Cortex of kidney (tissue), 1 donor: Measurements from ENCODE around the gene KRTAP5-6.
"Not testable (repeated sequence)": the region's sequence is repeated elsewhere in the genome, so short reads cannot be mapped to it uniquely, and the experiment has no call there.

ENCODE experiments used
- DNase-seq: peaks from one replicate; lab custom pipeline; 2025; lab: John Stamatoyannopoulos, UW

Gene KRTAP5-6

DNA sequence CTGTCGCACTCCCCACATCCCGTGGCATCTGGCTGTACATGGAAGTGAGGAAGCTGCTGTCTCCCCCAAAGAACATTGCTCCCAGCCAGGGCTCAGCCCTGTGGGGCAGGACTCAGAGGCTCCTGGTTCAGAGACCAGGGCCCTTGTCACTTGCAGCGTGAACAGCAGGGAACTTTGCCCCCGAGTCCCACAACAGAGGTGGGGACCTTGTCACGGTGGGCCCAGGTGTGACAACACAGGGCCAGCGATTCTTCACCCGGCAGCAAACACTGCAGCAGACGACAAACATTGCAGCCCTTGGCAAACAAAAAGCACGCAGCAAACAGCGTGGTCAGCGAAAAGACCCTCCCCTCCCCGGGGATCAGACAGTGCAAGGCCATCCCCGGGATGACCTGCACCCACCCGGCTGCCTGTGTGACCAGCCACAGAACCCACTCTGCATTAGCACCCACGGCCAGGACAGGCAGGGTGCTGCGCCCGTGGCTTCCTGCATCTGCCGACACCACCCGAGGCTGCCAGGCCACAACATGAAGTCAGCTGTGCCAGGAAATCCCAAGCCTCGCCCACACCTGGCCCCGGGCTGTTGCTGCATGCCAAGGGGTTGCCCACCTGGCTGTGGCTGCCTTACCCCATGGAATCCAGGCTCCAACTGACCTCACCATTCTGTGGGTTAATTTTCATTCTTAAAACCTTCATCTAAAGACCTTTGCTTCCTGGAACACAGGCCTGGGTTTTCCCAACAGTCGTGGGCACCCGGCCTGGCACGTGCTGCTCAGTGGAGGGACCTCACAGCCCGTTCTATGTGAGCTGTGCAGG lies 35.3 kb upstream of the KRTAP5-6 start:
- DNase-seq = not testable (repeated sequence)

DNA sequence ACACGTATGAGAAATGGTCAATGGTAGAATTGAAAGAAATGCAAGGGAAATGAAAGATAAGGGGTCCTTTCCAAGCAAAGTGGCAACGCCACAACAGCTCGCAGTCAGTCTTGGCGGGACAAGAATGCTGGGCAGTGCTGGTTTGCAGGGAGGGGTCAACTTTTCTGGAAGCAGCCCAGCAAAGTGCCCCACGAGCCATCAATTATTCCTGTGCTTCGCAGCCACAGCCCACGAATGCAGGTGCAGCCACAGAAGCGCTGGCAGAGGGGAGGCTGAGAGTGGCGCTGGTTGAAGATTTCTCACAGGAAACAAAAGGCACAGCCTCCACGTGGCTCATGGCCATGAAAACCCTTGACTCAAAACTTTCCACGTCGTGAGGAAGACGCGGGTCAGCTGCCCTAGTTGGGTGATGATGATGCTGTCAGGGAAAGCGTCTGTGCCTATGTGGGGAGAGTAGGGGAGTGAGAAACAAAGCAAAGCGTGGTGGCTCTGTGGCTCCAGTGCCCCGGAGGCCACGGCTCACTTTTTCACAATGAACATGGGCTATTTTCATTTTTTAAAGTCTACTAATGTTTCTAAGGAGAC lies 34.2 kb upstream of the KRTAP5-6 start:
- not testable (repeated sequence) for DNase-seq

DNA sequence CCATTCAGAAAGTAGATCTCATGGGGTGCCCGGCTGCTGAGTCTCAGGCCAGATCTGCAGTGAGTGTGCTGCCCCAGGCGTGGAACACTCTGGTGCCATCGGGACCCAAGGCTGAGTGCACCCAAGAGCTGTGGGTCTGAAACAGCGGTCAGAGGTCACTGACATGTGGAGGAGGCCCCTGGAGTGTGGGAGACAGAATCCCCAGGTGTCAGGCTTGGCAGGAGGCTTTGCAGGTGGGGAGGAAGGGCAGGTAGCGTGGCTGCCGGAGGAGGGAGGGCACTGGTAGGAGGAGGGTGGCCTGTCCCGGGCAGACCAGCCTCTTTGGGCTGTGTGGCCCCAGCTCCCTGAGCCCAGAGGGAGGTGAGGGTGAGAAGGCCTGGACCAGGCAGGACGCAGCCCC lies 31.7 kb upstream of the KRTAP5-6 start:
- DNase-seq = no peak

DNA sequence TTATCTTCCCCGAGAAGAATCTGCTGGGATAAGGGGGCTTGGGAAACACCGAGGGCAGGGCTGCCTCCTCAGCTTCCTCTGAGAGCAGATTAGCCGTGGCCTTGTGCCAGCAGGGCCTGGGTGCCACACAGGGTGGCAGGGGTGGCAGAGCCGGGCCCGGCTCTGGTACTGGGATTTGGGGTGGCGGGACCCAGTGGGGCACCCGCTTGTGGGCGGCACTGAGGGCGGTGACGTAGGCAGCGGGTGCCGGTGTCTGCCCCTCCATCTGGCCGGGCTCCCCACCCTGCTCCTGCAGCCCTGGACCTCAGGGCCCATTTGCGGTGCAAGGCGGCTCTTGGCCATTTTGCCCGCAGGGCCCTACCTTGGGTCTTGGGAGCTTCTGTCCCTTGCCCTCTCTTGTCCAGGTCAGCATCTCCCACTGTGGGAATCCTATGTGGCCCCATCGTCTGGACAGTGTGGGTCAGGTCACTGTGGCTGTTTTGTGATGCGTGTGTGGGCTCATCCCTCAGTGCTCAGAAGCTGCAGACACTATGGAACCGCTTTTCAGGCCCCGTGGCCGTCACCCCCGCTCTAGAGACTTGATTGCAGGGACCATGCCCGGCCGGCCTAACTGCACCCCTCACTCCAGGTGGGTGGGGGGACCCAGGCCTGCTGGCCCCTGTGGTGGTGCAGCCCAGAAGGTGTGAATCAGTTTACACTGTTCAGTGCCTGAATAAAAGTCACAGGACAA lies 29.7 kb upstream of the KRTAP5-6 start:
- DNase-seq = no peak

DNA sequence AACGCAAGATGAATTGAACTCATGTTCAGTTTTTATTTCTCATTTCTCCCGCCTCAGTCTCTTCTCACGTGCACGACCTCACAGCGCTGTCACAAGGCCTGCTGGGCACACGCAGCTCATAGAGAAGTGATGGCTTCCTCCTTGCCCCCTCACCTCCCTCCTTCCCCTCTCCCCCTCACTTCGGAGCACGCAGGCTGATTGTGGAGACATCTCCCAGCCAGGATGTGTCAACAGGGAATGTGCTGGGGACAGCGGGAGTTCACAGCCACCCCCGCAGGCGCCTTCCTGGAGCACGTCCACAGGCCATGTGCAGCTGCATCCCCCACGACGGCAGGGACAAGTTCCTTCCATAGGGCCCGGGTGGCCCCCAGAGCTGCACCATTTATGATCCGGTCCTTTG lies 29.1 kb upstream of the KRTAP5-6 start:
- DNase-seq = no peak

DNA sequence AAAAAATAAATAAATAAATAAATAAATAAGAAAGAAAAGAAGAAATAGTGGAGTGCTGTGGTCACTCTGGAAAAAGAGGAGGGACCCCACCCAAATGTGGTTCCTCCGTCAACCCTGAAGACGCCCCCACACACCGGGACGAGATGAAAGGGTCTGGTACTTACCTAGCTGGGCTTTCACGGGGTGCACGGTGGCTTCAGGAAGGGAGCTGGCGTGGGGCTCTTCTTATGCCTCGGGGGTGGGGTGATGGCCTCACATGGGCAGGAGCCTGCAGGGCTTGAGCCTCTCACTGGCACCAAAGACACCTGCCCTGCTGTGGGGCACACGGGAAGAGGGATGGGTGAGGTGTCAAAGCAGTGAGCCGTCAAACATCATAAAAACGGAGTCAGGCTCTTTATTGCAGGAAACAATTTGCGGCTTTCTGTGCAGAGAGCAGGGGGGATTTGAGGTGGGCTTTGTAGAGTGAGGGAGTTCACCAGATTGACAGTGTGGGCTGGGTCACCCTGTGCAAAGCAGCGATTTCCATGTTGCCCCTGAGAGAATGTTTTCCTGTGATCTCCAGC lies 28.0 kb upstream of the KRTAP5-6 start:
- no peak for DNase-seq

DNA sequence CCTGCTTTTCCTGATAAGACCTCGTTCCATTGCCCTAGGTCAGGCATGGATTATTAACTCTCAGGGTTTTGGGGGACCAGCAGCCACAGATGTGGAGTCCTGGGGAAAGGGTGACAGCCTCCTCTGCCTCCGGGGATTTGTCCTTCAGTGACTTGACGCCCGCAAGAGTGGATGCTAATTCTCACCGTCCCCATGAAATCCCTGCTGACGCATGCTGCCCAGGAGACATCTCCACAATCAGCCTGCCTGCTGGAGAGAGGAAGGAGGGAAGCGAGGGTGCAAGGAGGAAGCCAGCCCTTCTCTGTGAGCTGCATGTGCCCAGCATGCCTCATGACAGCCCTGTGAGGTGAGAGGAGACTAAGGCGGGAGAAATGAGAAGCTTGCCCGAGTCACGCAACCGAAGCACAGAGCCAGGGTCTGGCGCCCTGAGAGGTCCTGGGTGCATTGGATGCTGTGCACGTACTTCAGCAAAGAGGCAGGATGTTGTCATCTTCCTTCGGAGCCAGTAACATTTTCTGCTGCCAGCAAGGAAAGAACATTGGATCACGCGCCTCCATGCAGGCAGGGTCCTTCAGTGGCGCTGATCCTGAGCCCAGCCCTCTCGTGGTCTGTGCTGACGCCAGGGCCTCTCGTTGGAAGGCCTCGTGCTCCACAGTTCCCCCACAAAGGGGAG lies 27.3 kb upstream of the KRTAP5-6 start:
- DNase-seq = no peak

DNA sequence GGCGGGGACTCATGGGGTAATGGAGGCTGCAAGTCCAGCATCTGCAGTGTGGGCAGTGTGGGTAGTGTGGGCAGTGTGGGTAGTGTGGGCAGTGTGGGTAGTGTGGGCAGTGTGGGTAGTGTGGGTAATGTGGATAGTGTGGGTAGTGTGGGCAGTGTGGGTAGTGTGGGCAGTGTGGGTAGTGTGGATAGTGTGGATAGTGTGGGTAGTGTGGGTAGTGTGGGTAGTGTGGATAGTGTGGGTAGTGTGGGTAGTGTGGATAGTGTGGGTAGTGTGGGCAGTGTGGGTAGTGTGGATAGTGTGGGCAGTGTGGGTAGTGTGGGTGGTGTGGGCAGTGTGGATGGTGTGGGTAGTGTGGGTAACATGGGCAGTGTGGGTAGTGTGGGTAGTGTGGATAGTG lies 26.5 kb upstream of the KRTAP5-6 start:
- not testable (repeated sequence) for DNase-seq

DNA sequence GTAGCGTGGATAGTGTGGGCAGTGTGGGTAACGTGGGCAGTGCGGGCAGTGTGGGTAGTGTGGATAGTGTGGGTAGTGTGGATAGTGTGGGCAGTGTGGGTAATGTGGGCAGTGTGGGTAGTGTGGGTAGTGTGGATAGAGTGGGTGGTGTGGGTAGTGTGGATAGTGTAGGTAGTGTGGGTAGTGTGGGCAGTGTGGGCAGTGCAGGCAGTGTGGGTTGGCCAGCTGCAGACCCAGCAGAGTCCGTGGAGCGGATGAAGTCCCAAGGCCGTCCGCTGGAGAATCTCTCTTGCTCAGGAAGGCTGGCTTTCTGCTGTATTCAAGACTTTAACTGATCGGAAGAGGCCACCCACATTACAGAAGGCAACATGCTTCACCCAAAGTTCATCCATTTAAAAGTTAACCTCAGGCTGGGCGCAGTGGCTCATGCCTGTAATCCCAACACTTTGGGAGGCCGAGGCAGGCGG lies 26.1 kb upstream of the KRTAP5-6 start:
- no peak for DNase-seq

DNA sequence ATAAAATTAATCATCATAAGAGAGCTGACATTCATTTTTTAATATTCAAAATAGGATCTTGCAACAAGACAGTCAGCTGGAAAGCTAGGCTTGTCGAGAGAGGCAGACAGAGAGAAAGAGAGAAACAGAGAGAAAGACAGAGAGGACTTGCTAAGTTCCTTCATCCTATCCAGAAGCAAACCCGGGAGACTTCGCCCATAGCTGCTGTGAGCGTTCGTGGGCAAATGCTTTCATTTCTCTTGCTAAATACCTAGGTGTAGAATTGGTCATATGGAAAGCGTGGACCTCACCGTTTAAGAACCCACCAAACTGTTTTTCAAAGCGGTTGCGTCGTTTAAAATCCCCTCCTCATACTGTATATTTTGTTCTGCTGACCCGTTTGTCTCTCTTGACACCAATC lies 25.3 kb upstream of the KRTAP5-6 start:
- no peak for DNase-seq

DNA sequence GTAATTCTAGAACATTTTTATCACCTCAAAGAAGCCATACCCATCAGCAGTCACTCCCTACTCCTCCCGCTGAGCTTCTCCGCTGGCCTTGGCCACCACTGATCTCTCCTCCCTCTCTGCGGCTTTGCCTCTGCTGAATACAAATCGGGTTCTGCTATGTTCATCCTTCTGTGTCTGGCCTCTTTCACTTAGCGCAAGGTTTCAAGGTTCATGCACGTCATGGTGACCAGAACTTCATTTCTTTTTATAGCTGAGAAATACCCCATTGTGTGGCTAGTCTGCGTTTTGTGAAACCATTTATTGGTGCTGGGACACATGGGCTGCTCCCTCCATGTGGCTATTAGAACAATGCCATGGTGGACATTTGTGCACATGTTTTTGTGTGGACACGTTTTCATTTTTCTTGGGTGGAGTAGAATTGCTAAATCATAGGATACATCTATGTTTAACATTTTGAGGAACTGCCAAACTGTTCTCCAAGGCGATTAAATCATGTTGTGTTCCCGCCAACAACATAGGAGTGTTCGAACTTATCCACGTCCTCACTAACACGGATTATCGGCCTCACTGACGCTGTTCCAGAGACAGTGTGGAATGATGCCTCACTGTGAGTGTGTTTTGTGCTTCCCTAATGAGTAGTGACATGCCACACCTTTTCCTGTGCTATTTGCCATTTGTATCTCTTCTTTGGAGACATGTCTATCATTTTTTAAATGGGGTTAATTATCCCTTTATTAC lies 24.2 kb upstream of the KRTAP5-6 start:
- DNase-seq = no peak

DNA sequence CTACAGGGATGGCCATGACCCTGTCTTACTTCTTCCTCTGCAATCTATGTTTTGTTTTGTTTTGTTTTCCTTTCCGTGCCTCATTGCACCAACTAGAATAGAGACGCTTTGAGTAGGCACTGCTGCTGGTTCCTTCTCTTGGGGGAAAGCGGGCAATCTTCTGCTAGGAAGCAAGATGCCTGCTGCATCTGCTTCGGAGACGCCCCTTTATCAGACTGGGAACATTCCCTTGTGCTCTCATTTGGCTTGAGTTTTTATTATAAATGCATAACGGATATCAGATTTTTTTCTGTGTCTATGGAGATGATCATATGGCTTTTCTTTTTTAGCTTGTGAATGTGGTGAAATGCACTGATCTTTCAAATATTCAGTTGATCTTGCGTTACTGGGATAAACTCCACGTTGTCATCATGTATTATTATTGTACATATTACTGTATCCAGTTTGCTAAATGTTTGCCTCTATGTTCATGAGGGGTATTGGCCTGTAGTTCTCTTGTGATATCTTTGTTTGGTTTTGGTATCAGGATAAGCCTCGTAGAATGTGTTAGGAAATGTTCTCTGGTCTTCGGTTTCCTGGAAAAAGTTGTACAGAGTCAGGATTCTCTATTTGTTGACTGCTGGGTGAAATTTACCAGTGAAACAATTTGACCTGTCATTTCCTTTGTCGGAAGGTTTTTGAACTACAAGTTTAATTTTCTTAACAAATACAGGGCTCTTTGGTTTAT lies 23.4 kb upstream of the KRTAP5-6 start:
- no peak for DNase-seq

DNA sequence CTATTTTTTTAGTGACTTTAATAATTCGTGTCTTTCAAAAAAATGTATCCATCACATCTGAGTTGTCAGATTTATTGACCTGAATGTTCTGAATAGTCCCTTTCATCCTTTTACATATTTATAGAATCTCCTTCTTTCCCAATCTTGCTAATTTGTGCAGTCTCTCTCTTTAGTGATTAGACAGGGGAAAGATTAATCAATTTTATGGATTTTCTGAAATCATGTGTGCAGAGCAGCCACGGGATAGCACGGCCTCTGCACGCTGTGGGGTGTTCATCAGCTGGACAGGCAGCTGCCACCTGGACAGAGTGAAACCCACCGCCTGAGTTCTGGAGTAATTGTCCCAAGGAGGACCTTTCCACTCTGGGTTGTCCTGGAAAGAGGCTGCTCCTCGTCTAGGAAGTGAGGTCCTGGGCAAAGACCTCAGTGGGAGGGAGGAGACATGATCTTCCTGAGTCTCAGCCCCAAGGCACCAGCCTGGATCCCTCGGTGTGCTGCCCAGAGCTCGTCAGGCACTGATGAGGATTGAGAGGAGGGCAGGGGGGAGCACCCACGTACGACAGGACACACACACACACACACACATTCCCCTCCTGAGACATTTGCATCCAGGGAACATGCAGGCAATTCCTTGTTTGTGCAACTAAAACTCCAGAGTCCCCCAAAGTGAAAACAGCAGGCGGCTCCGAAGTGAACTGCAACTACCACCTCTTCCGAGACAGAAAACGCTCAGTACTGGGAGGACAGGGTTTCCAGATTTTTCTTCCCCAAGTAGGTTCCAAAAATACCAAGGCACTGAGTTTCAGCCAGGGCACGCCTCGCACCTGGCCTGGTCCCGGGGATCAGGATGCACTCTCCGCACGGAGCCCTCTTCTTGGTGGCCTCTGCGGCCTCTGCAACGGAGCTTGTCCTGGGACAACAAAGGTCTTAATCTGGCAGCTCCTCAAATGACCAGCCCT lies 22.5 kb upstream of the KRTAP5-6 start:
- no peak for DNase-seq

DNA sequence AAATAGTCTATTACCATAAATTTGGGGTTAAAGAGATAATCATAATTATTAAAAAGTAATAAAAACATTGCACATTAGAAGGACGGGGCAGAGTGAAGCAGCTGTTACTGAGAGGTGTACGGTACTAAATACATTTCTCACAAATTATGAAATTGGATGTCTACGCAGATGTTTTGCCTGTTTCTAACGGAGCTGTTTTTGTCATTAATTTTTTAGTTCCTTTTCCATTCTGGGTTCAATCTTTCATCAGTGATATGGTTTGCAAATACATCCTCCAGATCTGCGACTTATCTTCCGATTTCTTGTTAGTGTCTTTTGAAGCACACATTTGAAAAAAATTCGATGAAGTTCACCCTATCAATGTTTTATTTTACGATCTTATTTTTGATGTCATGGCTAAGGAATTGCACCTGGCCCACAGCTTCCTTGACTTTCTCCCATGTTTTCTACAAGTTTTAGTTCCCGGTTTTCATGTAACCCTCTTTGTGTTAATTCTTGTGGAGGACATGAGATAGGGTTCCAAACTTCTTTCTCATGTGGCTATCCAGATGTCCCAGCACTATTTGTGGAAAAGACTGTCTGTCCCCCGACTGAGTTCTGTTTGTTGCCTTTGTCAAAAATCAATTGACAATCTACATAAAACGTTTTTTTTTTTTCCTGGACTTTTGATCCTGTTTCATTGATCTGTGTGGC lies 21.3 kb upstream of the KRTAP5-6 start:
- DNase-seq = no peak

DNA sequence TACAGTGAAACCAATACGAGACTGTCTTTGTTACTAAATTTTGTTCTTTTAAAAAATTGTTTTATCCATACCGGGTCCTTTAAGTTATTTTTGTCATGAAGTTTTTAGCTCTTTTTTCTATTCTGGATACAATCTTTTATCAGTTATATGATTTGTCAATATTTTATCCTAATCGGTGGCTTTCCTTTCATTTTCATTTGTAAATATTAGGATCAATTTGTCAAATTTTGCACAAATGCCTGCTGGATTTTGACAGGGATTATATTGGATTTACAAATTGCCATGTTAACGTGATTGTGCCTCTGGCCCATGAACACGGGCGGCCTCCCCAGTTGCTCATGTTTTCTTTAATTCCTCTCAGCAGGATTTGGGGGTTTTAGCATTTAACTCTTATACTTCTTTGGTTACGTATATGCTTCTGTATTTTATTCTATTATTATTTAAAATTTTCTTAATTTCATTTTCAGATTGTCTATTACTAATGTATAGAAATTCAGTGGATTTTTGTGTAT lies 20.7 kb upstream of the KRTAP5-6 start:
- no peak for DNase-seq

DNA sequence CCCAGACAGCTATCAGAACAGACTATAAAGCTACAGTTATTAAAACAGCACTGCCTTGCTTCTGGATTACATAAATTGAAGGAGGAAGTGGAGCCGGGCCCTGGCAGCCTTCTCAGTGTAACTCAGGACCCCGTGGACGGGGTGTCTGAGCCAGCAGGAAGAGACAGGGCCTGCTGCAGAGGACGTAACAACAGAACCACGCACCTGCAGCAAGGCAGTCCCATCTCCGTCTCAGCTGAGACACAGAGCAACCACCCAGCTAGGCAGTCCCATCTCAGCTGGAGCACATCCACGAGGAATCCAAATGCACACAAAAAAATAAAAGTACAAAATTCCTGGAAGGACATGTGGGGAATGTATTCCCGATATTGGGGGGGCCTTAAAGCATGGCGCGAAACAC lies 17.1 kb upstream of the KRTAP5-6 start:
- no peak for DNase-seq

DNA sequence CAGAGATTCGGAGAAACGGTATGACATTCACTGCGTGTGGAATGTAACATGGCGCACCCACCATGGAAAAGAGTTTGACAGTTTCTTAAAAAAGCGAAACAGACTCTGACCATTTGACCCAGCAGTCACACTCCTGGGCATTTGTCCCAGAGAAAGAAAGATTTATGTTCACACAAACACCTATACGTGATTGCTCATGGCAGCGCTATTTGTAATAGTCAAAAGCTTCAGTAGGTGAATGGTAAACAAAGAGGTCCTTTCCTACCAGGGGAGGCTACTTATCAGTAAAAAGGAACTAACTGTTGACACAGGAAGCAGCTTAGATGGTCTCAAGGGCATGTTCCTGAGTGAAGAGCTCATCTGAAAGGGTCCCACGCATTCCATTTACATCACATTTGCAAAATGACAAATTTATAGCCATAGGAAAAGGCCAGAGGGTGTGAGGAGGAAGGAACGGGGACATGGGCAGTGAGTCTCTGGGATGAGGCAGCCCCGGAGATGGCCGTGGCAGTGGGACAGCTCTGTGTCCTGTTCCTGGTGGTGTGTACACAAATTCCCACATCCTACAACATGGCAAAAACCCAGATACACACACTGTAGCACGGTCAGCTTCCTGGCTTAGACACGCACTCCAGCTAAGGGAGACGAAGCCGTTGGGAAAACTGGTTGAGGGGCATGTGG lies 14.6 kb upstream of the KRTAP5-6 start:
- no peak for DNase-seq

DNA sequence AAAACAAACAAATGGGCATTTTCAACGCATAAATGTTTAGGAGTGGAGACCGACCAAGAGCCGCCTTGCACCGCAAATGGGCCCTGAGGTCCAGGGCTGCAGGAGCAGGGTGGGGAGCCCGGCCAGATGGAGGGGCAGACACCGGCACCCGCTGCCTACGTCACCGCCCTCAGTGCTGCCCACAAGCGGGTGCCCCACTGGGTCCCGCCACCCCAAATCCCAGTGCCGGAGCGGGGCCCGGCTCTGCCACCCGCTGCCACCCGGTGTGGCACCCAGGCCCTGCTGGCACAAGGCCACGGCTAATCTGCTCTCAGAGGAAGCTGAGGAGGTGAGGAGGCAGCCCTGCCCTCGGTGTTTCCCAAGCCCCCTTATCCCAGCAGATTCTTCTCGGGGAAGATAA lies 13.8 kb upstream of the KRTAP5-6 start:
- not testable (repeated sequence) for DNase-seq
